Measurements from ENCODE around the gene PWWP2B.

DNA sequence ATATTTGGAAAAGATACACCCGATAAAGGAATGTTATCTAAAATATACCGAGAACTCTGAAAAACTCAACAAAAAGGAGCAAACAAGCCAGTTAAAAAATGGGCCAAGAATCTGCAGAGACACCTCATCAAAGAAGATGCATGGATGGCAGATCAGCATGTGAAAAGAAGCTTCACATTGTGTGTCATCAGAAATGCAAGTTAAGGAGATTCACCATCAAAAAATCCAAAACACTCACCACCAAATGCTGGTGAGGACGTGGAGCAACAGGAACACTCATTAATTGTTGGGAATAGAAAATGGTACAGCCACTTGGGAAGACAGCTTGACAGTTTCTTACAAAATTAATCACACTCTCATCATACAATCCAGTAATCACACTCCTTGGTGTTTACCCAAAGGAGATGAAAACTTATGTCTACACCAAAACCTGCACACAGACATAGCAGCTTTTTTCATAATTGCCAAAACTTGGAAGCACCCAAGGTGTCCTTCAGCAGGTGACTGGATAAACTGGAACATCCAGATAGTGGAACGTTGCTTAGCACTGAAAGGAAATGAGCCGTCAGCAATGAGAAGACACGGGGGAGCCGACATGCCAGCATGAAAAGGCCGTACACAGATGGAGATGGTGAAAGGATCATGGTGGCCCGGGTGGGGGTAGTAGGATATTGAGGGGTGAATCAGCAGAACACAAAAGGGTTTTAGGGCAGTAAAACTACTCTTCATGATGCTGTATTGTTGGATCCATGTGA, 27.9 kb upstream of the PWWP2B start:
- TF ChIP-seq, protein P1, sequence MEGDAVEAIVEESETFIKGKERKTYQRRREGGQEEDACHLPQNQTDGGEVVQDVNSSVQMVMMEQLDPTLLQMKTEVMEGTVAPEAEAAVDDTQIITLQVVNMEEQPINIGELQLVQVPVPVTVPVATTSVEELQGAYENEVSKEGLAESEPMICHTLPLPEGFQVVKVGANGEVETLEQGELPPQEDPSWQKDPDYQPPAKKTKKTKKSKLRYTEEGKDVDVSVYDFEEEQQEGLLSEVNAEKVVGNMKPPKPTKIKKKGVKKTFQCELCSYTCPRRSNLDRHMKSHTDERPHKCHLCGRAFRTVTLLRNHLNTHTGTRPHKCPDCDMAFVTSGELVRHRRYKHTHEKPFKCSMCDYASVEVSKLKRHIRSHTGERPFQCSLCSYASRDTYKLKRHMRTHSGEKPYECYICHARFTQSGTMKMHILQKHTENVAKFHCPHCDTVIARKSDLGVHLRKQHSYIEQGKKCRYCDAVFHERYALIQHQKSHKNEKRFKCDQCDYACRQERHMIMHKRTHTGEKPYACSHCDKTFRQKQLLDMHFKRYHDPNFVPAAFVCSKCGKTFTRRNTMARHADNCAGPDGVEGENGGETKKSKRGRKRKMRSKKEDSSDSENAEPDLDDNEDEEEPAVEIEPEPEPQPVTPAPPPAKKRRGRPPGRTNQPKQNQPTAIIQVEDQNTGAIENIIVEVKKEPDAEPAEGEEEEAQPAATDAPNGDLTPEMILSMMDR (IDR thresholded peaks at IDR 0.05; ENCODE audit: insufficient read depth, low read depth, low read length) = no peak
- no peak for TF ChIP-seq EZH2 (IDR thresholded peaks at IDR 0.05; ENCODE audit: insufficient read depth, low read length)
